Caco-2 (cell line): ENCODE measurements around the gene ATAD3C. TPM values are rescaled to one million over a fixed set of nuclear protein-coding genes. Genes with fewer than 3 reads are reported as not detected.
"Not testable (repeated sequence)": the region's sequence is repeated elsewhere in the genome, so short reads cannot be mapped to it uniquely, and the experiment has no call there.

Source experiments
- BruUV-seq: library from RNA; stranded (reverse); fragments of 400-500 nt; replicated peaks from 2 replicates; lab custom pipeline; 2021; lab: Mats Ljungman, UMichigan
- CTCF ChIA-PET: fragments of 300-600 bp; sonication (Branson Sonifier 250); formaldehyde crosslinking; loops from one replicate; lab custom pipeline; 2022; ENCODE audit warnings: antibody characterized with exemption; lab: Charles Lee
- POLR2A ChIA-PET: fragments of 300-600 bp; sonication (Branson Sonifier 250); formaldehyde crosslinking; loops from one replicate; lab custom pipeline; 2022; ENCODE audit warnings: antibody characterized with exemption; lab: Charles Lee
- DNase-seq, 2 experiments: peaks; one replicate each; pipeline versions ENCODE4 v3.0.0 to v3.0.0-alpha.2; 2020 to 2022
- H3K27me3 ChIP-seq: replicated peaks from 2 replicates; pipeline ENCODE4 v1.6.0; 2011; ENCODE audit warnings: low read length; ENCODE audit not compliant: control insufficient read depth, insufficient read depth
- H3K36me3 ChIP-seq: 2 replicates; pipeline ENCODE4 v1.5.1; 2011; ENCODE audit warnings: low read length; ENCODE audit not compliant: control insufficient read depth, insufficient read depth
- H3K4me1 ChIP-seq: fragments of 250-450 bp; sonication (Bioruptor Pico); 2 replicates; pipeline ENCODE4 v1.5.1; 2020; ENCODE audit warnings: mild to moderate bottlenecking
- H3K4me3 ChIP-seq: 2 replicates; pipeline ENCODE4 v1.5.1; 2011; ENCODE audit warnings: low read depth, mild to moderate bottlenecking, control low read depth, low read length
- H3K9me3 ChIP-seq: fragments of 250-450 bp; sonication (Bioruptor Pico); 2 replicates; pipeline ENCODE4 v1.5.1; 2020; ENCODE audit warnings: mild to moderate bottlenecking, moderate library complexity
- H3K27ac Mint-ChIP-seq: one replicate; pipeline ENCODE4 v1.8.0; 2022; ENCODE audit warnings: mixed read lengths; ENCODE audit not compliant: unreplicated experiment
- H3K27me3 Mint-ChIP-seq: one replicate; pipeline ENCODE4 v1.8.0; 2022; ENCODE audit warnings: mixed read lengths; ENCODE audit not compliant: insufficient read depth, unreplicated experiment
- H3K36me3 Mint-ChIP-seq: one replicate; pipeline ENCODE4 v1.8.0; 2022; ENCODE audit warnings: mild to moderate bottlenecking, mixed read lengths; ENCODE audit not compliant: insufficient read depth, unreplicated experiment
- H3K4me1 Mint-ChIP-seq: one replicate; pipeline ENCODE4 v1.8.0; 2022; ENCODE audit warnings: low read depth, mixed read lengths; ENCODE audit not compliant: unreplicated experiment
- H3K4me3 Mint-ChIP-seq: one replicate; pipeline ENCODE4 v1.8.0; 2022; ENCODE audit warnings: mild to moderate bottlenecking, moderate library complexity, mixed read lengths; ENCODE audit not compliant: unreplicated experiment
- H3K9me3 Mint-ChIP-seq: one replicate; pipeline ENCODE4 v1.8.0; 2022; ENCODE audit warnings: mixed read lengths; ENCODE audit not compliant: unreplicated experiment
- intact Hi-C: fragments of 100-400 bp; cut with micrococcal nuclease; formaldehyde crosslinking; loops from one replicate; pipeline ENCODE4 v1.10.0; 2022; ENCODE audit not compliant: unreplicated experiment
- total RNA-seq: library from RNA; stranded (reverse); gene quantifications from 2 replicates; pipeline ENCODE4 v1.2.3, GENCODE V29; 2022
- TF ChIP-seq, protein P1 (sequence below), 2 experiments: fragments of 200-600 bp in 1 of 2; IDR thresholded peaks; 1 replicate in 1 of 2; 2 replicates in 1 of 2; pipeline versions ENCODE4 v1.5.1 to v1.8.0; 2011 to 2022; ENCODE audit warnings: antibody characterized with exemption in 1 of 2, control low read depth in 1 of 2, inconsistent platforms in 1 of 2, low read depth in 1 of 2, low read length in 1 of 2, mild to moderate bottlenecking in 1 of 2, moderate library complexity in 1 of 2; ENCODE audit not compliant: insufficient read depth in 1 of 2, severe bottlenecking in 1 of 2, unreplicated experiment in 1 of 2

ATAD3C gene
- total RNA-seq, 1 experiment from 2014 or later = 0.95 TPM

DNA sequence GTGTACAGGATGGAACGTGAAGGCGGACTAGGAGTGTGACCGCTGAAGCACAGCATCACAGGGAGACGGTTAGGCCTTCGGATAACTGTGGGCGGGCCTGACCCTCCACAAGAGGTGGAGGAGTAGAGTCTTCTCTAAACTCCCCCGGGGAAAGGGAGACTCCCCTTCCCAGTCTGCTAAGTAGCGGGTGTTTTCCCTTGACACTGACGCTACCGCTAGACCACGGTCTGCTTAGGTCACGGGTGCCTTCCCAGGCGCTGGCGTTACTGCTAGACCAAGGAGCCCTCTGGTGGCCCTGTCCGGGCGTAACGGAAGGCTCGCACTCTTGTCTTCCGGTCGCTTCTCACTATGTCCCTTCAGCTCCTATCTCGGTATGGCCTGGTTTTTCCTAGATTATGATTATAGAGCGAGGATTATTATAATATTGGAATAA, 55.9 kb downstream of the ATAD3C start:
- not testable (repeated sequence) for H3K9me3 ChIP-seq, H3K9me3 Mint-ChIP-seq, H3K4me1 Mint-ChIP-seq, H3K36me3 ChIP-seq, H3K4me1 ChIP-seq, H3K27me3 ChIP-seq, H3K27me3 Mint-ChIP-seq
- H3K4me3 ChIP-seq = peak overlapping the region; percentile 25
- POLR2A ChIA-PET = interaction anchor here (0.6 to 1.0 kb wide), 3 partner anchors 64 to 213 kb away, joined by 3 to 6 read pairs (median 3); partner anchors contain the start of gene CCNL2
- CTCF ChIA-PET = interaction anchor here (0.6 to 1.2 kb wide), 4 partner anchors 85 to 274 kb away, joined by 3 to 4 read pairs (median 4); no protein-coding TSS in a partner anchor
- H3K4me3 Mint-ChIP-seq = peak overlapping the region; percentile 87
- TF ChIP-seq, protein P1, sequence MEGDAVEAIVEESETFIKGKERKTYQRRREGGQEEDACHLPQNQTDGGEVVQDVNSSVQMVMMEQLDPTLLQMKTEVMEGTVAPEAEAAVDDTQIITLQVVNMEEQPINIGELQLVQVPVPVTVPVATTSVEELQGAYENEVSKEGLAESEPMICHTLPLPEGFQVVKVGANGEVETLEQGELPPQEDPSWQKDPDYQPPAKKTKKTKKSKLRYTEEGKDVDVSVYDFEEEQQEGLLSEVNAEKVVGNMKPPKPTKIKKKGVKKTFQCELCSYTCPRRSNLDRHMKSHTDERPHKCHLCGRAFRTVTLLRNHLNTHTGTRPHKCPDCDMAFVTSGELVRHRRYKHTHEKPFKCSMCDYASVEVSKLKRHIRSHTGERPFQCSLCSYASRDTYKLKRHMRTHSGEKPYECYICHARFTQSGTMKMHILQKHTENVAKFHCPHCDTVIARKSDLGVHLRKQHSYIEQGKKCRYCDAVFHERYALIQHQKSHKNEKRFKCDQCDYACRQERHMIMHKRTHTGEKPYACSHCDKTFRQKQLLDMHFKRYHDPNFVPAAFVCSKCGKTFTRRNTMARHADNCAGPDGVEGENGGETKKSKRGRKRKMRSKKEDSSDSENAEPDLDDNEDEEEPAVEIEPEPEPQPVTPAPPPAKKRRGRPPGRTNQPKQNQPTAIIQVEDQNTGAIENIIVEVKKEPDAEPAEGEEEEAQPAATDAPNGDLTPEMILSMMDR (IDR thresholded peaks at IDR 0.05; ENCODE audit: insufficient read depth in 1 of 2, low read depth in 1 of 2, low read length in 1 of 2, severe bottlenecking in 1 of 2, unreplicated experiment in 1 of 2) = peak in 1 of 2 experiments; percentile 15
- TSS peak; percentile 84 for BruUV-seq
- H3K27ac Mint-ChIP-seq = peak overlapping the region; percentile 88
- peaks cover 13% of the 10 kb centered on the region for H3K36me3 Mint-ChIP-seq
- intact Hi-C loops = loop anchor here (10.0 kb wide), 1 partner anchor 161 kb away; the partner anchor contains the start of gene DVL1
- peak; percentile 59 for DNase-seq

DNA sequence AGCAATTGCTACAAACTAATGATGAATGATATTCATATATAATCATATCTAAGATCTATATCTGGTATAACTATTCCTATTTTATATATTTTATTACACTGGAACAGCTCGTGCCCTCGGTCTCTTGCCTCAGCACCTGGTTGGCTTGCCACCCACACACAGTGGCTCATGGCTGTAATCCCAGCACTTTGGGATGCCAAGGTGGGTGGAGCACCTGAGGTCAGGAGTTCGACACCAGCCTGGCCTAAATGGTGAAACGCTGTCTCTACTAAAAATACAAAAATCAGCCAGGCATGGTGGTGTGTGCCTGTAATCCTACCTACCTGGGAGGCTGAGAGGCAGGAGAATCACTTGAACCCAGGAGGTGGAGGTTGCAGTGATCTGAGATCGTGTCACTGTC, 56.3 kb downstream of the ATAD3C start:
- POLR2A ChIA-PET = interaction anchor here (0.6 kb wide), 2 partner anchors 64 to 214 kb away, joined by 3 read pairs; no protein-coding TSS in a partner anchor
- peak overlapping the region; percentile 87 for H3K4me3 Mint-ChIP-seq
- BruUV-seq = not testable (repeated sequence)

DNA sequence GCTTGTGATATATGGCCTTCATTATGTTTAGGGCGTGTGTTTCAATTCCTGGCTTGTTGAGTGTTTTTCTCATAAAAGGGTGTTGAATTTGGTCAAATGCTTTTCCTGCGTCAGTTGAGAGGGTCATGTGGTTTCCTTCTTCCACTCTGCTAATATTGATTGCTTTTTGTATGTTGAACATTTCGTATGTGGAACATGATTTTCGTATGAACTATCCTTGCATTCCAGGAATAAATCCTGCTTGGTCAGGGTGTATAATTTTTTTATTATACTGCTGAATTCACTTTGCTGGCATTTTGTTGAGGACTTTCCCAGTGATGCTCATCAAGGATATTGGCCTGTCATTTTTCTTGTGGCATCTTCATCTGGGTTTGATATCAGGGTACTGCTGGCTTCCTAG, 57.8 kb downstream of the ATAD3C start:
- ChIA-PET POLR2A (no interaction called here), CTCF (interaction anchor here (0.6 kb wide), 1 partner anchor 66 kb away, joined by 3 read pairs; no protein-coding TSS in a partner anchor)
- H3K4me1 Mint-ChIP-seq = no peaks in the 10 kb centered on the region
- TF ChIP-seq, protein P1 (IDR thresholded peaks at IDR 0.05; ENCODE audit: insufficient read depth in 1 of 2, low read depth in 1 of 2, low read length in 1 of 2, severe bottlenecking in 1 of 2, unreplicated experiment in 1 of 2) = no peak
- Histone ChIP-seq H3K4me3 (no peak overlapping the region), H3K9me3 (no peaks in the 10 kb centered on the region), H3K4me1 (no peaks in the 10 kb centered on the region), H3K27me3 (no peaks in the 10 kb centered on the region), H3K36me3 (no peaks in the 10 kb centered on the region)
- H3K4me3 Mint-ChIP-seq = no peak overlapping the region
- no peak overlapping the region for H3K27ac Mint-ChIP-seq
- no peak for DNase-seq
- no peaks in the 10 kb centered on the region for H3K9me3 Mint-ChIP-seq
- no TSS peak for BruUV-seq
- intact Hi-C loops = loop anchor here (10.0 kb wide), 1 partner anchor 163 kb away; the partner anchor contains the start of gene DVL1
- no peaks in the 10 kb centered on the region for H3K27me3 Mint-ChIP-seq
- peaks cover 27% of the 10 kb centered on the region for H3K36me3 Mint-ChIP-seq

More for the DNA sequence above, 56.3 kb downstream of the ATAD3C start:
- intact Hi-C loops = loop anchor here (10.0 kb wide), 1 partner anchor 161 kb away; the partner anchor contains the start of gene DVL1
- H3K4me1 ChIP-seq, H3K4me1 Mint-ChIP-seq, H3K27me3 Mint-ChIP-seq, H3K27me3 ChIP-seq, H3K9me3 ChIP-seq, H3K9me3 Mint-ChIP-seq, H3K4me3 ChIP-seq, H3K36me3 ChIP-seq, DNase-seq: not testable (repeated sequence)
- CTCF ChIA-PET = interaction anchor here (0.6 to 1.2 kb wide), 4 partner anchors 85 to 275 kb away, joined by 3 to 4 read pairs (median 4); no protein-coding TSS in a partner anchor
- peaks cover 14% of the 10 kb centered on the region for H3K36me3 Mint-ChIP-seq
- H3K27ac Mint-ChIP-seq = peak overlapping the region; percentile 88

DNA sequence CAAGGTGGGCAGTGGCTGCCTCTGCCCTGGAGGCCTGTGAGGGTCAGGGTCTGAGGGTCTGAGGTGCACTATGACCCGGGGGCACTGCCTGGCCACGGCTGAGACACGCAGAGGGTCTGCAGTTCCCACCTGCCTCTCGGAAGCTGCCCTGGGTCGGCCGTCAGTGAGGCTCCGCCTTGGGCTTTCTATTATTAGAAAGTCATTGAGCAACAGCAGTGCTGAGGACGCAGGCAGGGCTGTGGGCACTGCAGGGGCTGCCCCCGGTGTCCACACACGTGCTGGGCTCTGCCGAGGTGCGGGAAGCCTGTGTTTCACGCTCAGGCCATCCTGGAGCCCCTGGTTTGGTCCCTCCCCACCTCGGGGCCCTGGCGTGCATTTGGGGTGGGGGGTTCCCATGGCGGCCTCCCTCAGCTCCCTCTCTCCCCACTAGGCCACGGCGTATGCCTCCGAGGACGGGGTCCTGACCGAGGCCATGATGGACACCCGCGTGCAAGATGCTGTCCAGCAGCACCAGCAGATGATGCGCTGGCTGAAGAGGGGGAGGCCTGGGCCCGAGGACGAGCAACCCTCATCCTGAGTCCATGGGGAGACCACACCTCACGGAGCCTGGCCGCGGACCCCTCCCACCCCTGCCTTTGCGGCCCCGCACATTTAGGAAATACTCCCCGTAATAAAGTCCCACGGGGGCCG, 59.4 kb downstream of the ATAD3C start:
- H3K27ac Mint-ChIP-seq, H3K27me3 Mint-ChIP-seq, CTCF ChIA-PET, H3K4me3 Mint-ChIP-seq, H3K9me3 ChIP-seq, H3K27me3 ChIP-seq, H3K36me3 ChIP-seq, H3K9me3 Mint-ChIP-seq, DNase-seq, H3K4me1 Mint-ChIP-seq, H3K4me3 ChIP-seq, POLR2A ChIA-PET, H3K4me1 ChIP-seq, BruUV-seq: not testable (repeated sequence)
- H3K36me3 Mint-ChIP-seq = peaks cover 22% of the 10 kb centered on the region
- intact Hi-C loops = loop anchor here (10.0 kb wide), 1 partner anchor 164 kb away; the partner anchor contains the start of gene DVL1

DNA sequence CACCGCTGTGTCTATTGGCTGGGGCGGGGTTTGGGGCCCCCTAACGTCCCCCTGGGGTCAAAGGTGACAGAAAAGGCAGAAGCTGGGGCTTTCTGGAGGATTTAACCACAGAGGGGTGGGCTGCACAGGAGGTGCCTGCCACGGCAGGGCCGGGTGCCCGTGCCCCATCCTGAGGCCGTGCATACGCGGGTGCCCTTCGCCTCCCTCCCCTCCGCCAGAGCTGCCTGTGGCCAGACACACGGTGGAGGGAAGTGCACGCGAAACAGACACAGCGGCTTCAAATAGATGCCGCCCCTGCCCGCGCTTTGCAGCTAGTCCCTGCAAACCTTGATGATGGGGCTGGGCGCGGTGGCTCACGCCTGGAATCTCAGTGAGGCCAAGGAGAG, 60.0 kb downstream of the ATAD3C start:
- H3K9me3 ChIP-seq, H3K36me3 ChIP-seq, H3K27me3 Mint-ChIP-seq, H3K4me1 ChIP-seq, POLR2A ChIA-PET, H3K9me3 Mint-ChIP-seq, DNase-seq, BruUV-seq, H3K27me3 ChIP-seq, H3K27ac Mint-ChIP-seq, H3K4me3 Mint-ChIP-seq, H3K4me1 Mint-ChIP-seq, H3K4me3 ChIP-seq: not testable (repeated sequence)
- intact Hi-C loops = loop anchor here (10.0 kb wide), 1 partner anchor 165 kb away; the partner anchor contains the start of gene DVL1
- H3K36me3 Mint-ChIP-seq = peaks cover 22% of the 10 kb centered on the region
- CTCF ChIA-PET = interaction anchor here (0.6 kb wide), 1 partner anchor 63 kb away, joined by 3 read pairs; no protein-coding TSS in a partner anchor
